Central memory CD4-positive, alpha-beta T cell (primary cell): ENCODE results near the gene LINGO4.

ENCODE experiments used
- DNase-seq: peaks from one replicate; pipeline ENCODE4 v3.0.0; 2022

LINGO4 gene

DNA sequence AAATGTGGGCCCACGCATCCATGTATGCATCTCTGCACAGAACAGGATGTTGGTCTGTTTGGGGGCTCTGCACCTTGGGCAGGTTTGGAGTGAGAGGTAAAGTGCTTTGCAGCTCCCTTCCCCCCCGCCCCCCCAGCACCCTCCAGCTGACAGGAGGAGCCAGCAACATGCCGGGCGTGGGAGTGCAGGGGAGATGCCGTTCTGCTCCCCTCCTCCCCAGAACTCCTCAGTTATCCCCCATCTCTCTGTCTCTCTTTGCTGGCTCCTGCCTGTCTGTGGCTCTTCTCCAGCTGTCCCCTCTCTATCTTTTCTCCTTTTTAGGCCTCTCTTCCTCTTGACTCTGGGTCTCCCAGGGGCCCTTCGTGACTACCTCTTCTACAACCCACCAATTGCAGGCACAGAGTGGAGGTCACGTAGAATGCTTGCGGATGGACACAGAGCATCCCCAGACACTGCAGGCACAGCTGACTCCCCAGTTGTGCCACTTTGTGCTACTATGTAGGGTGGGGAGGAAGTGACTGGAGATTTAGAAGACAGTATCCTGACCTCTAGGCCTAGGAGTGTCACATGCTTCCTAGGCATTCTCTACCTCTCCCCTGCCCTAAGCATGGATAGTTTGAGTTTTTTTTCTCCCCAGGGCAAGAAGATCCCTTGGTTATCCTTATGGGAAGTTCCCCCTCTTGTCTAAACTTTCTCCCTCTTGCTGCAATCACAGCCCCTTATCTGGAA is 28.1 kb upstream of the LINGO4 start:
- no peak for DNase-seq

DNA sequence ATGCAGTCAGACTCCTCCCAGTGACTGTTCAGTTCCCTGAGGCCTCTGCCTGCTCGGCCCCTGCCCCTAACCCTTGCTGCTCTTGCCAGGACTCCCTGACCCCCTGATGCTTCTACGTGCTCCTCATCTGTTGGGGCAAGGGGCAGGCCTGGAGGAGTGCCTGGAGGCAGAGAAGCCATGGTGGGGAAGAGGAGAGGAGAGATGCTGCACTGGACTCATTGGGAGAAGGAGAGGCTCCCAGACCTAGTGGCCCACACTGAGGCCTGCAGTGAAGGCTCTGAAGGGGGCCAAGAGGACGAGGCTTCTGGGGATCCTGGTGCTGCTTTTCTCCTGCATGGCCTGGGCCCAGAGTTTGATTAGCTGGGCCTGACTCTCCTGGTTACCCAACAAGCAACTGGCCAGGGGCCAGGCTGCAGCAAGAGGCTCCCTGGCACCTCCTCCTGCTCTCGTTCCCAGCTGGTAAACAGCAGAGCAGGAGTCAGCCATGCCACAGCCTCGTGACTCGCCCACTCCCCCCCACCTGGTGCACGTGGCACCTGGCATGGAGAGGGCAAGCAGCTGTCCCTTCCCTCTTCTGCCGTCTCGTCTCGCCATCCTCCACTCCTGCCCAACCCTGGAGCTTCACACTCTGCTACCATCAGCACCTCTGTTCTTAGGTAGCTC is 27.2 kb upstream of the LINGO4 start:
- DNase-seq = no peak

DNA sequence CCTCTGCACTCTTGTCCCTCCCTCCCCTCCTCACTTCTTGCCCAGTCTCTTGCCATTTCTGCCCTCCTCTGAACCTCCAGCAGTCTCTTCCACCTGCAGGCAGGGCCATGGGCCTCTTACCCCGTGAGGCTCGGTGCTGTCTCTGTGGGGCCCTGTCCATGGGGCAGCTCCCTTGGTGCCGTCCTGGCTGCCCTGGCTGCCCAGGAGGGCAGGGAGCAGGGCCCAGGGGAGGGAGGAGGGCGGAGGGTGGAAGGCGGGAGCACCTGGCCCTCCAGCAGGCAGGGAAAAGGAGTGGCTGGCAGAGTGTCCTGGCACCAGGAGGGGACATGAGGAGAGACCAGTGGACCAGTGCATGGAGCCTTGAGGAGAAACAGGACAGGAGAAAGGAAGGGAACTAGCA is 26.4 kb upstream of the LINGO4 start, which contains the start of gene RORC:
Gene RORC, minus strand, starts transcription at position 198 of the 400 bp plus-strand sequence. Its CDS starts 38 bp downstream, at position 160.
- no peak for DNase-seq

DNA sequence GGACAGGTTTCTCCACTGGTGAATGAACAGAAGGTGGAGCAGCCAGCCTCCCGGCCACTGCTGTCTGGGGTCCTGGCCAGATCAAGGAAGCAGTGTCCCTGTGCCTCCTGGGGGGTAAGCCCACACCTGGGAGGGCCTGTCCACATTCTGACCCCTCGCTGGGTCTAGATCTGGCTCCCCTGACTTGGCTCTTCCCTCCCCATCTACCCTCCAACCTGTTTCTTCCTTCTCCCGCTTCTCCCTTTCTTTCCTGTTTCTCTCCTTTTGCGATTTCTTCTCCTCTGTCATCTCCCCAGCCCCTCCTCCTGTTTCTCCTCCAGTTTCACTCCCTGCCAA is 26.0 kb upstream of the LINGO4 start:
- DNase-seq = no peak

- no peak for DNase-seq
These were observed 24.8 kb upstream of the LINGO4 start for GRCh38 chr1:151830055-151830454.

- no peak for DNase-seq
These were observed 24.3 kb upstream of the LINGO4 start for GRCh38 chr1:151829352-151830046.

- no peak for DNase-seq
These were observed 23.7 kb upstream of the LINGO4 start for GRCh38 chr1:151828921-151829320.

- DNase-seq = no peak
These were observed 22.6 kb upstream of the LINGO4 start for GRCh38 chr1:151827853-151828252.

DNA sequence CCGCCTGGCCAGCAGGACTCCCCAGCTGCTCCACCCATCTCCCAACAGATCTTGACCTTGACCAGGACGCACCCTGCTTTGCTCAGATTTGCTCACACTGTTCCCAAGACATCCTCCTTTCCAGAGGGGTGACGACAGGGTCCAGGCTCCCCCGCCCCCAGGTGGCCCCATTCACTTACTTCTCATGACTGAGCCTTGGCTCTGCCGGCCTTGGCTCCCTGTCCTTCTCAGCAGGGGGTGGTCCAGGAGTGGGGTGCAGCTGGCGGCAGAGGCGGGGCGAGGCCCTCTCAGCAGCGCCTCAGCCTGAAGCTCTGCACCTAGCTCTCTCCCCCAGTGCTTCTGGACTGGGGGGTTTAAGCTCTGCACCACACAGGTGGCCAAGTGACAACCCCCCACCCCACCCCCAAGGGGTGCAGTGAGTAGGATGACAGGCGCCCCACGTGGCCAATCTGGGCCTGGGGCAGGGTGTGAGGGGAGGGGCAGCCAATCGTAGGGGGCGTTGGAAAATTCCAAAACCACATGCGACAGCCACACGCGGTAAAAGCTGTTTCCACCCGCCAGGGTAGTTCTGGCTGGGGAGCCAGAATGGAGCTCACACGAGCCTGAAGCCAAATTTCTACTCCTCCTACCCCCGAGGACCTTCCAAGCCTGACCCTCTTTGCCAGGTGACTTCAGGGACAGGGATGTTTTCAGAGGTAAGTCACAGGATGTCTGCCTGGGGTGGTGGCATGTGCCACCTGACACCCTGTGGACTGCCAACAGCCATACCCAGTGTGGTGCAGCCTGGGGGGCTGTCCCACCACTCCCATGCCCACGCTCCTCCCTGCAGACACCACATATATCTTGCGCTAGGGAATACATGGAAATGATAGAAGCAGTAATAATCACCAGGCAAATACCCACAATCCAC is 20.8 kb upstream of the LINGO4 start:
- peak; percentile 33 for DNase-seq

- no peak for DNase-seq
These were observed 20.0 kb upstream of the LINGO4 start for GRCh38 chr1:151825204-151825603.

DNA sequence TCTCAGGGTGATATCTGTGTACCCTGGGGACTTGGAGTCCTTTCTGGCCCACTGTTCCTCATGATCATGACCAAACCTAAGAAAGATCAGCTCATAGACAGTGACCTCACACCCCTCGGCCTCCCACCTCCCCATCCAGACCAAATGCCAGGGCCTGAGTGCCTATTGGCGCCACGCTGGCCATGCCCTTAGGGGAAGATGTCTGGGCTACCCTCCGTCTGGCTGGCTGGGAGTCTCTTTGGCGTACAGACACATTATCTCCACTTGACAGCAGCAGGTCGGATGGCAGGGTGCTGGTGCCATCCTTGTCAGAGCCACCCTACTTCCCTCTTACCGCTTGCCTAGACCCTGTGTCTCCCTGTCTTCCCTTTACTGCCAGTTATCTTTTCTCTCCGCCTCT is 18.0 kb upstream of the LINGO4 start:
- no peak for DNase-seq

- no peak for DNase-seq
These were observed 17.2 kb upstream of the LINGO4 start for GRCh38 chr1:151822404-151822803.

GRCh38 chr1:151820940-151821339 is 15.7 kb upstream of the LINGO4 start:
- peak; percentile 34 for DNase-seq

DNA sequence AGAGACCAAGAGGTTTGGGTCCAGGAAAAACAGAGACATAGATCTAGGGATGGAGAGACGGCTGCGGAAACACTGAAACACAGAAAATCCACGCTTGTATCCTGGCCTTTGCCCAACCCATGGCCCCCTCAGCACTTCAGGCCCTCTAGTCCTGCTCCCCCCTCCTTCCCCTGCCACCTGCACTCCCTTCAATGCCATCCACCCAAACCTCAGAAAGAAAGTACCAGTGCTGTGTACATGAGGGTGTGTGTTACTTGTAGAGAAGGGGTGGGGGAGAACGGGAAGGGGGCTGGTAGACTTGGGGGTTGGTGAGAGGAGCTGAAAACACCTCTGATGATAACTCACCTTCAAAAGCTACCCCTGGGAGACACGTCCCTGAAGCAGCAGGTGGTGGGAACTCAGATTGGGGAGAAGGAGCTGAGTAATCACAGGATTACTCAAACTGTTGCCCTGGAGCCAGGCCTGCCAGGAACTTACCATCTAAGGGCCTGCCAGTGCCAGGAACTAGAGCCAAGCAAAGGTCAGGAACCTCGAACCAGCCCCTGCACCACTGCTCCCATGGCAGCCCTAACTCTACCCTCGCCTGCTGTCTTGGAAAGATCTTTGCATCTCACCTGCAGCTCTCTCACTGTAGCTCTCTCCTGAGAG is 14.9 kb upstream of the LINGO4 start:
- no peak for DNase-seq

DNA sequence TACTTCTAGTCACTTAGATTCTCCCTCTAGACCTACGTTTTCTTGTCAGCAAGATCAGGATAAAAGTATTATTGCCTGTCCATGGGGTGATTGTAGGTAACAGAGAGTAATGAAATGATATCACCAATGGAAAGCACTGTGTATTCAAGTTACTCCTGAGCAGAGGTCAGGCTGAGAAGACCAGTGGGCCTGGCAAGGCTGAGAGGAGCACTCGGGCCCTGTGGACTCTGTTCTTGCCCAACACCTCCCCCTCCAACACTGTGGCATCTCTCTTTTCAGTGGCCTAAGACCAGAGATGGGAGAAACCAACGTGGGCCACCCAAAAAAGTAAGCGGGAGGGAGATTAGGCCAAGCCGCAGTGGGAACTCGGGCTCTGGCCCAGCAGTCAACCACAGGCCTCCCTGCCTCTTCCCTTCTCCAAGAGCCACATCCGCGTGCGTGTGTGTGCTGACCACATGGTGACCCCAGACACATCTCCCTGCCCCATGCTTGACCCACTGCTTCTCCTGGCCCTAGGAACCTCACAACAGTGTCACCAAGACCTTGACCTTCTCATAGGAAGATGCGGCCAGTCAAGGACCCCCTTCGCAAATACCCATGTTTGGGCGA is 14.1 kb upstream of the LINGO4 start:
- no peak for DNase-seq

DNA sequence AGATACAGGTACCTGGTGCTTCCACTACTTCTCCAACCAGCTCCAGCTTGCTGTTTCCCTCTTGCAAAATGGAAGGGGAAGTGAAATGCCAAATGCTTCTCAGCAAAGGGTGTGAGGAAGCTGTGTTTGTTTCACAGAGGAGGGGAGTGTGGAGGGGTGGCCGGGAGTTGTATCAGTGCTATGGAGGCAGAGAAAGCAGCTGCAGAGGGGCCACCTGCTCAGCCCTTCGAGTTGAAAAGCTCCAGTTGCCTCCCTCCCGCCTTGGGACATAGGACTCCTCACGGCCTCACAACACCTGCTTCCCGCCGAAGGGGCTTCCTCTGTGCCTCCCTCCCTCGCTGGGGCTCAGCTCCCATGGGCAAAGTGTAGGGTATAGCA is 12.1 kb upstream of the LINGO4 start:
- no peak for DNase-seq

GRCh38 chr1:151816548-151817352 is 11.5 kb upstream of the LINGO4 start:
- no peak for DNase-seq

GRCh38 chr1:151815716-151816327 is 10.6 kb upstream of the LINGO4 start:
- DNase-seq = peak; percentile 76

DNA sequence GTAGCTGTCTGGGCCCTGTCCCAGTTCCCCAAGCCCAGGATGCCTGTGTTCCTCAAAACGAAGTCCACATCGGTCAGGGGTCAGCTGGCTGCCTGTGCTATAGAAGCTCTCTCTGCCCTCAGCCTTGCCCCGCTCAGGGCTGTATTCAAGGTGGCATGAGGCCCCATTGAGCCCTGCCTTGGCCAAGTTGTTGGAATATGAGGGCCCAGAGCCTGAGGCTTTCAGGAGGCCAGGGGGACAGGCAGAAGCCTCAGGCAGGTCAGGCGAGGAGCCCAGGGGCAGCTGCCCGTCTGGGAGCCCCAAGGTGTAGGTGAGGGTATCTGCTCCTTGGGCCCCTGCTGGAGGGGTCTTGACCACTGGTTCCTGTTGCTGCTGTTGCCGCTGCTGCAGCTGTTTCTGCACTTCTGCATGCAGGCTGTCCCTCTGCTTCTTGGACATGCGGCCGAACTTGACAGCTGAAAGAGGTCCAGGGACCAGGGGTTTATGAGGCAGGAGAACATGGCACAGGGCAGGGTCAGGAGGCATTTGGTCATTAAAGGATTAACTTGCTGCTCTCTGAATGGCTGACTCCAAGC is 9.8 kb upstream of the LINGO4 start:
- DNase-seq = no peak

DNA sequence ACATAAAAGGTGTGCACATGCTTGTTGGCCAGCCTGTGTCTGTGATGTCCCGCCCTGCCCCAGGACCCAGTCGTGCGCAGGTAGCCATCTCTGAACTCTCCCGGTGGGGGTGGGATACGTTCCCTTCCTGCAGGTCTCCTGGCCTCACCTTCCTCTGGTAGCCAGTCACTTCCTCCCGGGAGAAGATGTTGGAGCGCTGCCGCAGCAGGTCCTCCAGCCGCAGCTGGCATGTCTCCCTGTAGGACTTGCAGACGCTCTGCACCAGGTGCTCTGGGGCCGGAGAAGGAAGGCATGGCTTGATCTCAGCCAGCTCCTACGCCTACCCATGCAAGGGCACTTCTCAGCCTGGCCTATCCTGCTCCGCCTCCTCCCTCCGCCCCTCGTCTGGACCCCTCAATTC is 9.2 kb upstream of the LINGO4 start:
- no peak for DNase-seq
